Measurements from ENCODE around the gene BBOF1.

BBOF1 gene

DNA sequence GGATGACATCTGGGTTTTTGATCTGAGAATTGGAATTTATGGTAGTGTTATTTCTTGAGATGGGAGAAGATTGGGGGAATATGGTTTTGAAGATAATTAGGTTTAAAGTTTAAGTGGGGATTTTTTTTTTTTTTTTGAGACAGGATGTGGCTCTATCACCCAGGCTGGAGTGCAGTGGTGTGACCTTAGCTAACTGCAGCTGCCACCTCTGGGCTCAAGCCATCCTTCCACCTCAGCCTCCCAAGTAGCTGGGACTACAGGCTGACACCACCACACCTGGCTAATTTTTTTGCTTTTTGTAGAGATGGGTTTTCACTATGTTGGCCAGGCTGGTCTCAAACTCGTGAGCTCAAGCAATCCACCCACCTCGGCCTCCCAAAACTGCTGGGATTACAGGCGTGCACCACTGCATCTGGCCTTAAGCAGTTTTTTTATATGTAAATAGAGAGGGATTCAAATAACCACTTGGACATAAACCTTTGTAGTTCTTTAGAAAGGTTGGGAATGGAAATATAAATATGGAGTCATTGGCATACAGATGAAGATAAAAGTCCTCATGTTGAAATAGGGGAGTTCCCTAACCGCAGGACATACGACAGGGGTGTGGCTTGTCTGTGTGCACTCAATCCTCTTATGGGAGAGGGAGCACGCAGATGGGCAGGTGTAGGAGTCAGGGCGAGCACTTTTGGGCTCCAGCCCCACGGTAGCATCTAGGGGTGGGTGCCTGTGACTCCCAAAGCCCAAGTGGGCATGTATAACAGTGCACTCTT is 70.3 kb downstream of the BBOF1 start:
- DNase-seq (ENCODE audit: low read depth), result no peak

DNA sequence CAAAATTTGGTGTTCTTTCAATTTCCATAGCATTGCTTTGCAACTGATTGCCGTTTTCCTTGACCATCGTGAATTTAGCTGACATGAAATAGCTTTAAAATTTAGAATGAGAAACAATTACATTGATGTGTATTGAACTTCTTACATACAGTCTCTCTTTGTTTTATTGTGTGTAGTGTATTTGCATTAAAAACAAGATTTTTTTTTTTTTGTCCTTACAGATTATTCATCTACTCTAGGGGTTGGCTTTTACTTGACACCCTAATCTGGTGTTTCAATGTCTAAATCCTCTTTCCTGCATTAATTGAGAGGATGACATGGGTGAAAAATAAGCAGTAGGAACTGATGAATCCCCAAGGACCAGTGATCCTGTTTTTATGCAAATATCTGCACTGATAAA is 86.2 kb downstream of the BBOF1 start:
- no peak for DNase-seq (ENCODE audit: low read depth)

DNA sequence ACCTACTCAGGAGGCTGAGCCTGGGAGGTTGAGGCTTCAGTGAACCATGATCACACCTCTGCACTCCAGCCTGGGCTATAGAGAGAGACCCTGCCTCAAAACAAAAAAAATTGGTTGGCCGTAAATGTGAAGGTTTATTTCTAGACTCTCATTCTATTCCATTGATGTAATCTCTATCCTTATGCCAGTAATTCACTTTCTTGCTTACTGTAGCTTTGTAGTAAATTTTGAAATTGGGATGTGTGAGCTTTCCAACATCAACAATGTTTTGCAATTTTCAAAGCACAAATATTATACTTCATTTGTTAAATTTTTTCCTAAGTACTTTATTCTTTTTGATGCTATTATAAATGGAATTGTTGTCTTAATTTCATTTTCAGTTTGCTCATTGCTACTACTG is 90.2 kb downstream of the BBOF1 start:
- DNase-seq (ENCODE audit: low read depth), result no peak

DNA sequence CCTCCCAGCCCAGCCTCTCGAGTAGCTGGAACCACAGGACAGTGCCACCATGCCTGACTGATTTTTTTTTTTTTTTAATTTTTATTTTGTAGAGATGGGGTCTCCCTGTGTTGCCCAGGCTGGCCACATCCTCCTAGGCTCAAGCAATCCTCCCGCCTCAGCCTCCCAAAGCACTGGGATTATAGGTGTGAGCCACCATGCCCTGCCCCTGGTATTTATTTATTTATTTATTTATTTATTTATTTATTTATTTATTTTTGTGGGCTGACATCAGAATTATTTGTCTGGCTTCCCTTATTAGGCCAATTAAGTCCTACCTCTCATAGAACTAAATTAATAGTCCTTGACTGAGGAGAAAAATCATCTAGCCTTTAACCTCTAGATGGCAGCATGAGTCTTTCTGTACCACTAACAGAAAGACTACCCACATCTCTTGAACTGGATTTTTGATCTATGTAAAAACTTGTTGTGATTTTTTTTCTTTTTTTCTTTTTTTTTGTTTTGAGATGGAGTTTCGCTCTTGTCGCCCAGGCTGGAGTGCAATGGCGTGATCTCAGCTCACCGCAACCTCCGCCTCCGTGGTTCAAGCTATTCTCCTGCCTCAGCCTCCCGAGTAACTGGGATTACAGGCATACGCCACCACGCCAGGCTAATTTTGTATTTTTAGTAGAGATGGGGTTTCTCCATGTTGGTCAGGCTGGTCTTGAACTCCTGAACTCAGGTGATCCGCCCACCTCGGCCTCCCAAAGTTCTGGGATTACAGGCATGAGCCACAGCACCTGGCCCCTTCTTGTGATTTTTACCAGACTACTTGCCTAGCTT is 92.5 kb downstream of the BBOF1 start:
- DNase-seq (ENCODE audit: low read depth), result peak; percentile 53
